Mucosa of descending colon (tissue), 3 donors: ENCODE measurements around the gene ITGA4. TPM values are rescaled to one million over a fixed set of nuclear protein-coding genes. Genes with fewer than 3 reads are reported as not detected.

Source experiments
- ATAC-seq: fragments of 200-7000 bp; cut with Tn5 transposase; one replicate; pipeline ENCODE4 v1.9.1; 2020; ENCODE audit warnings: mild to moderate bottlenecking, moderate library complexity
- DNase-seq, 3 donors: peaks; one replicate each; pipeline ENCODE4 v3.0.0-alpha.2; 2020
- H3K36me3 ChIP-seq: fragments of 200-600 bp; one replicate; pipeline ENCODE4 v1.8.0; 2021; ENCODE audit warnings: low read depth, mild to moderate bottlenecking
- H3K4me1 ChIP-seq: fragments of 200-600 bp; one replicate; pipeline ENCODE4 v1.8.0; 2021; ENCODE audit warnings: low read depth, mild to moderate bottlenecking
- H3K4me3 ChIP-seq: fragments of 200-600 bp; one replicate; pipeline ENCODE4 v1.8.0; 2021; ENCODE audit warnings: mild to moderate bottlenecking
- H3K9me3 ChIP-seq: fragments of 200-600 bp; one replicate; pipeline ENCODE4 v1.8.0; 2021; ENCODE audit warnings: mild to moderate bottlenecking
- CTCF ChIP-seq: fragments of 200-600 bp; IDR thresholded peaks from one replicate; pipeline ENCODE4 v1.8.0; 2022; ENCODE audit warnings: antibody characterized with exemption, mild to moderate bottlenecking
- intact Hi-C, 2 donors: fragments of 100-400 bp; cut with DNase I in 1 of 2; cut with micrococcal nuclease in 1 of 2; formaldehyde crosslinking; loops; one replicate each; pipeline versions ENCODE4 v1.11.0 to v1.11.1; 2022; cut with DNase I, micrococcal nuclease
- total RNA-seq, 3 donors: library from RNA; stranded (reverse); fragmentation: NEBNext Ultra II Directional in 2 of 3; extraction: Animal tissue kit (Norgen Biotek cat#: 25700) in 2 of 3; gene quantifications; one replicate each; pipeline versions ENCODE4 v1.2.1 to v1.2.4, GENCODE V29; 2021 to 2023
- donor health status: DM: no; HTN: no; CAD: no; lungs with moderate emphysema.
- donor health status: DM: no; HTN: no; CAD: no.
- donor health status: DM: no; HTN: yes; CAD: no.

The ITGA4 gene
- total RNA-seq, 3 donors from 2014 or later = 6.8 to 13.4 (median 11.6) TPM

- ATAC-seq (no peak), DNase-seq (no peak)
- intact Hi-C loops = no loop called here
- Histone ChIP-seq H3K4me3 (no peak overlapping the region), H3K36me3 (no peaks in the 10 kb centered on the region), H3K9me3 (no peaks in the 10 kb centered on the region), H3K4me1 (no peaks in the 10 kb centered on the region)
- no peak for TF ChIP-seq CTCF
These were observed 79.5 kb downstream of the ITGA4 start for GRCh38 chr2:181536730-181537129.

GRCh38 chr2:181540421-181540820 lies 83.2 kb downstream of the ITGA4 start:
- Histone ChIP-seq H3K4me3 (no peak overlapping the region), H3K9me3 (no peaks in the 10 kb centered on the region), H3K4me1 (no peaks in the 10 kb centered on the region), H3K36me3 (no peaks in the 10 kb centered on the region)
- TF ChIP-seq CTCF = no peak
- no peak for ATAC-seq
- intact Hi-C loops = no loop called here
- no peak for DNase-seq

- Histone ChIP-seq H3K36me3 (no peaks in the 10 kb centered on the region), H3K9me3 (no peaks in the 10 kb centered on the region), H3K4me1 (no peaks in the 10 kb centered on the region), H3K4me3 (no peak overlapping the region)
- ATAC-seq = no peak
- intact Hi-C loops = no loop called here
- no peak for TF ChIP-seq CTCF
- DNase-seq = no peak
These were observed 85.0 kb downstream of the ITGA4 start for GRCh38 chr2:181542170-181542569.

DNA sequence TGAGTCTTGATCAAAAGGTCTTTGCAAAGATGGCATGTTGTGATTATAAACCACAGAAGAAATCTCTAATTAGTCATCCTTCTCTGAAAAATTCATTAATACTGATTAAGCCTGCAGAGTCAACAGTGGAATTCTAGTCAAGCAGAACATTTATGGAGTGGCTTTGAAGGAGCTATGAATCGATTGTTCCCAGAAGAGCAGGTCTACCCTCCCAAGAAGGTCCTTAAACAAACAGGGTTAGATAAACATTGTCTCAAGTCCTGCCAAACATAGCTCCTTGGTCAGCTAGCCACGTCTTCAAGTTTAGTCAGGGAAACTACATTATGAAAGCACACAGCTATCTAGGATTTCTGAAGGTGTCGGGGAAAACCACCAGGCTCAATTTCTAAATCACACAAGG lies 88.9 kb downstream of the ITGA4 start:
- intact Hi-C loops = no loop called here
- Histone ChIP-seq H3K4me3 (no peak overlapping the region), H3K4me1 (no peaks in the 10 kb centered on the region), H3K36me3 (no peaks in the 10 kb centered on the region), H3K9me3 (no peaks in the 10 kb centered on the region)
- no peak for TF ChIP-seq CTCF
- no peak for ATAC-seq
- no peak for DNase-seq

- no peaks in the 10 kb centered on the region for H3K9me3 ChIP-seq
- intact Hi-C loops = no loop called here
These were observed 95.6 kb downstream of the ITGA4 start for GRCh38 chr2:181552808-181553207.

More at GRCh38 chr2:181552808-181553207, 95.6 kb downstream of the ITGA4 start:
- ATAC-seq = no peak
- no peaks in the 10 kb centered on the region for H3K4me1 ChIP-seq
- TF ChIP-seq CTCF = no peak
- no peak overlapping the region for H3K4me3 ChIP-seq
- DNase-seq = no peak
- H3K36me3 ChIP-seq = no peaks in the 10 kb centered on the region
